HK-2 (cell line): ENCODE measurements around the gene ZNF648.
A peak's percentile ranks its signal among the peaks of the same experiment; 100 is the strongest.
"Not testable (repeated sequence)": the region's sequence is repeated elsewhere in the genome, so short reads cannot be mapped to it uniquely, and the experiment has no call there.

Experiments
- DNase-seq: peaks from one replicate; pipeline ENCODE4 v3.0.0-alpha.2; 2018; ENCODE audit not compliant: unreplicated experiment

Gene ZNF648

GRCh38 chr1:182061594-182061993 lies at the start of gene ZNF648:
Gene ZNF648, minus strand, starts transcription at chr1:182061712. Its CDS starts 3,702 bp downstream, at chr1:182058010.
- DNase-seq, result no peak

GRCh38 chr1:182110635-182111034 lies 49.1 kb upstream of the ZNF648 start:
- no peak for DNase-seq

- DNase-seq, result no peak
These were observed 48.3 kb upstream of the ZNF648 start for GRCh38 chr1:182109771-182110170.

GRCh38 chr1:182107209-182107608 lies 45.7 kb upstream of the ZNF648 start:
- DNase-seq, result no peak

- DNase-seq, result no peak
These were observed 40.5 kb upstream of the ZNF648 start for GRCh38 chr1:182102043-182102416.

GRCh38 chr1:182101415-182102042 lies 40.0 kb upstream of the ZNF648 start:
- peak; percentile 53 for DNase-seq

GRCh38 chr1:182098301-182098700 lies 36.8 kb upstream of the ZNF648 start:
- DNase-seq, result no peak

GRCh38 chr1:182095946-182096345 lies 34.4 kb upstream of the ZNF648 start:
- DNase-seq, result no peak

- DNase-seq, result not testable (repeated sequence)
These were observed 33.0 kb upstream of the ZNF648 start for GRCh38 chr1:182094514-182095005.

GRCh38 chr1:182093781-182094180 lies 32.3 kb upstream of the ZNF648 start:
- no peak for DNase-seq

- DNase-seq, result no peak
These were observed 30.8 kb upstream of the ZNF648 start for GRCh38 chr1:182092336-182092735.

- no peak for DNase-seq
These were observed 29.6 kb upstream of the ZNF648 start for GRCh38 chr1:182091083-182091482.

GRCh38 chr1:182087719-182088350 lies 26.3 kb upstream of the ZNF648 start:
- no peak for DNase-seq

GRCh38 chr1:182087304-182087703 lies 25.8 kb upstream of the ZNF648 start:
- DNase-seq, result no peak

- DNase-seq, result no peak
These were observed 25.1 kb upstream of the ZNF648 start for GRCh38 chr1:182086620-182087019.

- no peak for DNase-seq
These were observed 24.6 kb upstream of the ZNF648 start for GRCh38 chr1:182086136-182086535.

GRCh38 chr1:182085726-182086125 lies 24.2 kb upstream of the ZNF648 start:
- no peak for DNase-seq

- peak; percentile 87 for DNase-seq
These were observed 23.2 kb upstream of the ZNF648 start for GRCh38 chr1:182084487-182085316.

- DNase-seq, result no peak
These were observed 22.5 kb upstream of the ZNF648 start for GRCh38 chr1:182083851-182084486.

- DNase-seq, result no peak
These were observed 19.6 kb upstream of the ZNF648 start for GRCh38 chr1:182080955-182081582.

- no peak for DNase-seq
These were observed 18.5 kb upstream of the ZNF648 start for GRCh38 chr1:182080040-182080439.

GRCh38 chr1:182071924-182072323 lies 10.4 kb upstream of the ZNF648 start:
- DNase-seq, result no peak
